GM18499 (cell line): ENCODE results near the gene BTN2A1.
"Not testable (repeated sequence)": the region's sequence is repeated elsewhere in the genome, so short reads cannot be mapped to it uniquely, and the experiment has no call there.

Source experiments
- ATAC-seq: cut with Tn5 transposase; IDR thresholded peaks from one replicate; pipeline ENCODE4 v1.9.1; 2021; ENCODE audit warnings: moderate number of reproducible peaks; ENCODE audit not compliant: insufficient read depth, unreplicated experiment

BTN2A1 gene

DNA sequence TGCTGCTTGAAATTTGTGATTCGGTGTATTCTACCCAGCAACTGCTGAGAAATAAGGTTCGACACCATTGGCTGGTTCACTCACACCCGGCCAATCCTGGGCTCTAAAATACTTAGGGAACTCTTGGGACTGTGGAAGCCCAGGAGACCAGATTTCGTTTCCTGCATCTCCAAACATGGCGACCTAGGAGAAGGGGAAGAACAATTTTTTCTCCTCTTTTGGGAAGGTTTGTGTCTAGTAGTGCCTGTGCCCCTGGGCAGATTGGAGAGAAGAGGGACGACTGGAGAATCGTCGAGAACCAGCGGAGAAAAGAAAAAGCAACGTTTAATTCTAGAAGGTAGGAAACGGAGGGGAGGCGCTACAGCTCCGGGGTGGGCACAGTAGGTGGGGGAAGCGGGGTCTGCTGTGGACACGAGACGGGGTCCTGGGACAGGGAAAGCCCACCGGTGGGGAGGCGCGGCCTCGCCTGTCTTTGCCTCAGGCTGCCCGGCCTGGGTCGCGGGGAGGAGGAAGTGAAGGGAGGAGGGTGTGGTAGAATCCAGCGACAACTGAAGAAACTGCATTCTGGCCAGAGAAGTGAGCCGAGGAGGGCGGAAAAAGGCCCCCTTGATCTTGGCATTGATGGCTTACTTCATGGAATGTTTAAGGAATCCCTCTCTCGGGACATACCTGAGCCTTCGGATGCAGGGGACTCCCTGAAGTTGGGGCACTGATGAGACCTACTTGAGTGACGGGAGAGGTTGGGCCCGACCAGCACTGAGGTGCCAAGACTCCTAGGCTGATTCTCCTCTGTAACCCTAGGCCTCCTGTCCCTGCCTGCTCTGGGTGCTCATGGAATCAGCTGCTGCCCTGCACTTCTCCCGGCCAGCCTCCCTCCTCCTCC lies at the start of gene BTN2A1:
Gene BTN2A1, plus strand, starts transcription at position 150 of the 883 bp plus-strand sequence. Its CDS starts 682 bp downstream, at position 832.
- peak; percentile 74 for ATAC-seq

DNA sequence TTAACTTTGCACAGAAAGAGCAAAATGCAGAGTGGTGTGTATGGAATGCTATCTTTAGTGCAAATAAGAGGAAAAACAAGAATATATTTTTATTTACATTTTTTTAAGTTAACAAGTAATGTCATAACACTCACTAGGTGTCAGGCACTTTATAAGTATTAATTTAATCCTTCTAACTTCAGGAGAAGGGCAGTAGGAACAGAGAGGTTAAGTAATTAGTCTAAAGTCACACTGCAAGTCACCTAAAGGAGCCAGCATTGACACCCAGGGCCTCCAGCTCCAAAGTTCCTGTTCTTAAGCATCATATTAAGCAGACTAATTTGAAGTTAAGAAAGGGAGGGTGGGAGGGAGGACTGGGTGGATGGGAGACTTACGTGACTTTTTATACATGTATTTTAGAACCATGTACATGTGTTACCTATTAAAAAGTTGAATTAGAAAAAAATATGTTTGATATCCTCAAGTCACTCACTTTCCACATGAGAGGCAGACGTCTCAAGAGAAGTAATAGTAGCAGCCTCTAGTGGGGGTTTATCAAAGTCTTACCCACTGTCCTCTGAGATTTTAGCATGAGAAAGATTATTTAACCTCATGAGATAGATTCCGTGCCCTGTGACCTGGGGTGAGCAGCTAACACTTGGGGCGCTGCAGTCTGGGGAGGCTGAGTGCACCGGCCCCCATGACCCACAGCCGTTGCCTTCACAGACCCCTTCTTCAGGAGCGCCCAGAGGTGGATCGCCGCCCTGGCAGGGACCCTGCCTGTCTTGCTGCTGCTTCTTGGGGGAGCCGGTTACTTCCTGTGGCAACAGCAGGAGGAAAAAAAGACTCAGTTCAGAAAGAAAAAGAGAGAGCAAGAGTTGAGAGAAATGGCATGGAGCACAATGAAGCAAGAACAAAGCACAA lies 48.7 kb upstream of the BTN2A1 start:
- no peak for ATAC-seq

DNA sequence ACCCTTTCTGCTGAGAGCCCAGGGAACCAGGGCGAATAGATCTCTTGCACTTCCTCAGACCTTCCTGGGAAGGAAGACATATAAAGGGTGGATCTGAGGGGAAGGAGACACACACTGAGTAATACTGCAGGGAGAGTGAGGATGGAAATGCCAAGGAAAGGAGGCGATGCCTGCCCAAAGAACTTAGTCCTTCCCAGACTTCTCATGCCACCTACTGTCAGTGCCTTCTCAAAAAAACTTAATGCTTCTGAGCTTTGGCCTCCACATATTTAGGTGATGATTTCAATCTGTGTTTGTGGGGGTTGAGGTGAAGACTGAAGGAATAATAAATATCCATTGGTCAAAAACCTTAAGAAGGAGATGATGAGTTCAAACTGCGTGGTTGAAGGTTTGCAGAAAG lies 46.0 kb upstream of the BTN2A1 start:
- ATAC-seq = no peak

DNA sequence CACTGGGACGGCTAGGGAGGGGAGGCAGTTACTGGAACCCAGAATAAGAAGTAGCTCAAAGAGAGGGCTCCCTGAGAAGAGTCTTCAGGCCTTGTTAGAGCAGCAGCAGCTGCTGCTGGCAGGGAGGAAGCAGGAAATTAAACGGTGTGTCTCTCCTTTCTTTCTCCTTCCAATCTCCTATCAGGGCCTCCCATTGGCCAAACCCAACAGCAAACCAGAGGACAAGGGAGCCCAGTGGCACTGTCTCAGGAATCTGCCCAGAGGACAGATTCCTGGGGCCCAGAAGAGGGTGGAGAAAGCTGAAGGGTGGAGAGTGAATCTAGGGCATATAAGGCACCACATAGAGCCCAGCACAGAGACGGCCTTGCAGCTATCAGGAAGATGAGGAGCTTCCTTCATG lies 45.5 kb upstream of the BTN2A1 start:
- ATAC-seq = no peak

DNA sequence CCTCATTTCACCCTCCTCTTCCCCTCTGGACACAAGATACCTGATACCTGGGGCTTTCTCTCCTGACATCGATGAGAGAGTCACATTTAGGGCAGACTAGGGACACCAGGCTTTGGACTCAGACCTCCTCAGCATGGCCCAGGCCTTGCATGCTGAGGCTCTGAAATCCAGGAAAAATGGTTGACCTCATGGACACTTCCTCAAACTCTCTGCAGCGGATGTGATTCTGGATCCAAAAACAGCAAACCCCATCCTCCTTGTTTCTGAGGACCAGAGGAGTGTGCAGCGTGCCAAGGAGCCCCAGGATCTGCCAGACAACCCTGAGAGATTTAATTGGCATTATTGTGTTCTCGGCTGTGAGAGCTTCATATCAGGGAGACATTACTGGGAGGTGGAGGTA lies 44.8 kb upstream of the BTN2A1 start:
- ATAC-seq = no peak

DNA sequence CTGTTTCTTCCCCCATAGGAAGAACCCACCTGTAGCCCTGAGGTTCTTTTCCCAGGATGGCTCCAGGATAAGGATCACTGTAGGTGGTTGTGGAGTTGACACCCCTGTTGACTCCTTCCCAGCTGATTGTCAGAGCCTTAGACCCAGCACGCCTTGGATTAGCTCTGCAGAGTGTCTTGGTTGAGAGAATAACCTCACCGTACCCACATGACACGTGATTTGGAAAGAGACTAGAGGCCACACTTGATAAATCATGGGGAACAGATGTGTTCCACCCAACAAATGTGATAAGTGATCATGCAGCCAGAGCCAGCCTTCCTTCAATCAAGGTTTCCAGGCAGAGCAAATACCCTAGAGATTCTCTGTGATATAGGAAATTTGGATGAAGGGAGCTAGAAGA lies 43.5 kb upstream of the BTN2A1 start:
- no peak for ATAC-seq

DNA sequence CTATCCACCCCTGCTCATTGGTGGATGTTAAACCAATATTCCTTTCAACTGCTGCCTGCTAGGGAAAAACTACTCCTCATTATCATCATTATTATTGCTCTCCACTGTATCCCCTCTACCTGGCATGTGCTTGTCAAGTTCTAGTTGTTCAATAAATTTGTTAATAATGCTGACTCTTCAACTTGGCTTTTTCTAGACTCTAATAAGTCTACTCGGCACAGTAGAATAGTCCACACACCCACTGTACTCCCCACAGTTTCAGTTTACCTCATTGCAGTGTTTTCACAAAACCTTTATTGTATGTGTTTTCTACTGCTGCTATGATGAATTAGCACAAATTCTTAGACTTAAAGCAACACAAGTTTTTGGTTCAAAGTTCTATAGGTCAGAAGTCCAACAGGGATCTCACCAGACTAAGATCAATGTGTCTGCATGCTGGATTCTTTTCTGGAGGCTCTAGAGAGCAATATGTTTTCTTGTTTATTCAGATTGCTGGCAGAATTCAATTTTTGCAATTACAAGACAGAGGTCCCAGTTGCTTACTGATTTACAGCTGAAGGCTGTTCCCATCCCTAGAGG lies 42.6 kb upstream of the BTN2A1 start:
- ATAC-seq = no peak

DNA sequence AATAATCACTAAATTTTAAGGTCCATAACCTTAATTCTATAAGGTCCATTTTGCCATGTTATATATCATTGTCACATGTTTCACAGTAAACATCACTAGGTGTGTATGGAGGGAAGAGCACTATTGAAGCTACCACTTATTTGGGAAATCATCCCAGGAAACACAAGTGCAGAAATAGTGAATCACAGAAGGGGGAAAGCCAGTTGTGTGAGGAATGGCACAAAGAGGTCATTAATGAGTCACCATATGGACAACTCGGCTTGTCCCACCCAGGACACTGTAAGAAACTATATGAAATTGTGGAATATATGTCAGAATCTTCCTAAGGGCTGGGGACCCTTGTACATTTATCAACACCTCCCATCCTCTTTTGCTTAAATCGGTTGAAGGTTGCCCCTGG lies 42.0 kb upstream of the BTN2A1 start:
- no peak for ATAC-seq

DNA sequence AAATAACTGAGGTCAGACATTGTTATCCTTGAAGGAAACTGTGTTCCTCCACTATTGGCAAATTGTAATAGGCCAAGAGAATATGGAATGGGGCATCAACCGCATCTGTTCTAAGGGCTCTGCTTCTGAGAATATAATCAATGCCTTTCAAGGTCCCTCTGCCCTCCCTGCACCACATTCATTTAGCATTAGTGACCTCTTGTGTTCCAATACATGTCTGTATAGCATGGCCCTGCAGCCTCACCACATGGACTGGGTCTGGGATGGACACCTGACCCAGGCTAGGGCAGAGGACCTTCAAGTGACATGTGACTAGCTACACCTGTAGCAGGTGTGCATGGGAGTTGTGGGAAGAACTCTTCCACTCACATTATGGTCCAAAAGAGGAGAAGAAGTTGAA lies 41.5 kb upstream of the BTN2A1 start:
- no peak for ATAC-seq

DNA sequence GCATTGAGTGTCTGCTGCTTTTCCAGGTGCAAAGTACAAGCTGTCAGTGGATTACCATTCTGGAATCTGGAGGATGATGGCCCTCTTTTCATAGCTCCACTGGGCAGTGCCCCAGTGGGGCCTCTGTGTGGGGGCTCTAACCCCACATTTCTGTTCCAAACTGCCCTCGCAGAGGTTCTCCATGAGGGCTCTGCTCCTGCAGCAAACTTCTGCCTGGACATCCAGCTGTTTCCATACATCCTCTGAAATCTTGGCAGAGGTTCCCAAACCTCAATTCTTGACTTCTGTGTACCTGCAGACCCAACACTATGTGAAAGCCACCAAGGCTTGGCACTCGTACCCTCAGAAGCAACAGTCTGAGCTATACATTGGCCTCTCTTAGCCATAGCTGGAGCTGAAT lies 39.7 kb upstream of the BTN2A1 start:
- not testable (repeated sequence) for ATAC-seq

DNA sequence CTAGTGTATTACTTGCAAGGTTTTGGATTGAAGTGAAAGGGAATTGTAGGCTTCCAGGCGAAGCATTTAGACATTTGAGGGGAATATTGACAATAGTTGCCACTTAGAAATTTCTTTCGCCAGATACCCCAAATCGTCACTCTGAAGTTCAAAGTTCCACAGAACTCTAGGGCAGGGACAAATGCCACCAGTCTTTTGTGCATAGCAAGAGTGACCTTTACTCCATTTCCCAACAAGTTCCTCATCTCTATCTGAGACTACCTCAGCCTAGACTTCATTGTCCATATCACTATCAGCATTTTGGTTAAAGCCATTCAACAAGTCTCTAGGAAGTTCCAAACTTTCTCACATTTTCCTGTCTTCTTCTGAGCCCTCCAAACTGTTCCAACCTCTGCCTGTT lies 39.0 kb upstream of the BTN2A1 start:
- not testable (repeated sequence) for ATAC-seq

DNA sequence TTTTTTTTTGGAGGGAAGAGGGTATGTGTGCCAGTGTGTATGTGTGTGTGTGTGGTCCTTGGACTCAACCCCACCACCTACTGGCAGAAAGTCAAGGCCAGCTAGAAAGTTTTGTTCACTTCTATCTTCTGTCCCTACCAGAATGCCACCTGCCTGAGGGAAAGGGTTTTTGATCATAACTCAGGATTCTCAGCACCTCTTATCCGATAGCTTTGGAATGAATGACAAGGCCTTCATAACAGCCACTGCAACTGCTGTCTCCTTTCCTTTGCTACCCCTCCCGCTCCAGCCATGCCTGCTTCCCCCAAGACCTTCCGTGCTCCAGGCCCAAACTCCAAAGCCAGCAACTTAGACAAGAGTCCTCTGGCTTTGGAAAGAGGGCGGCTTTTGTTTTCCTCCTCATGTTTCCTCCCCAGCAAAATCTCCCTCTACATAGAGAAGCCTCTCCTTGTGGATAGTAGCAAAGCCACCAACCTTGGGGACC lies 37.0 kb upstream of the BTN2A1 start:
- no peak for ATAC-seq

DNA sequence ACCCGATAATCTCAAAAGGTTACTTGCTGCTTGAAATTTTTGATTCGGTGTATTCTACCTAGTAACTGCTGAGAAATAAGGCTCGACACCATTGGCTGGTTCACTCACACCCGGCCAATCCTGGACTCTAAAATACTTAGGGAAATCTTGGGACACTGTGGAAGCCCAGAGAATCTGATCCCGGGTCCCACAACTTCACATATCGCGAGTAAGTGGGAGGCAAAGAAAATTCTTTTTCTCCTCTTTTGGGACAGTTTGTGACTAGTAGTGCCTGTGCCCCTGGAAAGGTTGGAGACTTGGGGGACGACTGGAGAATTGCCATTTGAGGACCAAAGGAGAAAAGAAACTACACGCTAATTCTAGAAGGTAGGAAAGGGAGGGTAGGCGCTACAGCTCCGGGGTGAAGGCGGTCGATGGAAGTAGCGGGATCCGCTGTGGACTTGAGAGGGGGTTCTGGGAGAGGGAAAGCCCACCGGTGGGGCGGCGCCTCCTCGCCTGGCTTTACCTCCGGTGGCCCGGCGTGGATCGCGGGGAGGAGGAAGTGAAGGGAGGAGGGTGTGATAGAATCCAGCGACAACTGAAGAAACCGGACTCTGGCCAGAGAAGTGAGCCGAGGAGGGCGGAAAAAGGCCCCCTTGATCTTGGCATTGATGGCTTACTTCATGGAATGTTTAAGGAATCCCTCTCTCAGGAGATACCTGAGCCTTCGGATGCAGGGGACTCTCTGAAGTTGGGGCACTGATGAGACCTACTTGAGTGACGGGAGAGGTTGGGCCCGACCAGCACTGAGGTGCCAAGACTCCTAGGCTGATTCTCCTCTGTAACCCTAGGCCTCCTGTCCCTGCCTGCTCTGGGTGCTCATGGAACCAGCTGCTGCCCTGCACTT lies 36.3 kb upstream of the BTN2A1 start:
- ATAC-seq = peak; percentile 67

DNA sequence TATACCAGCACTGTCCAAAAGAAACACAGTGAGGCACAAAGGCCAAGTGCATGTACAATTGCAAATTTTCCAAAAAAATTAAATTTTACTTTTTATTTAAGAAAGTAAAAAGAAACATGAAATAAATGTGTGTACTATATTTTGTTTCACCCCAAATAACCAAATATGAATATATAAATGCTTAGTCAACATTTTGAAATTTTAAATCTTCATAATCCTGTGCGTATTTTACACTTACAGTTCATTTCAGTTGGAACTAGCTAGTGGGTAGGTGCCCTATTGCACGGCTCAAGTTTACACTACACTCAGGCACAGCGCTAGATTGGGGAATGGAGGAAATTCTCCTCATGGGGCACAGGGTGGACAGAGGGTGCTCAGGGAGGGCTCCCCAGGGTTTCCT lies 35.4 kb upstream of the BTN2A1 start:
- no peak for ATAC-seq

DNA sequence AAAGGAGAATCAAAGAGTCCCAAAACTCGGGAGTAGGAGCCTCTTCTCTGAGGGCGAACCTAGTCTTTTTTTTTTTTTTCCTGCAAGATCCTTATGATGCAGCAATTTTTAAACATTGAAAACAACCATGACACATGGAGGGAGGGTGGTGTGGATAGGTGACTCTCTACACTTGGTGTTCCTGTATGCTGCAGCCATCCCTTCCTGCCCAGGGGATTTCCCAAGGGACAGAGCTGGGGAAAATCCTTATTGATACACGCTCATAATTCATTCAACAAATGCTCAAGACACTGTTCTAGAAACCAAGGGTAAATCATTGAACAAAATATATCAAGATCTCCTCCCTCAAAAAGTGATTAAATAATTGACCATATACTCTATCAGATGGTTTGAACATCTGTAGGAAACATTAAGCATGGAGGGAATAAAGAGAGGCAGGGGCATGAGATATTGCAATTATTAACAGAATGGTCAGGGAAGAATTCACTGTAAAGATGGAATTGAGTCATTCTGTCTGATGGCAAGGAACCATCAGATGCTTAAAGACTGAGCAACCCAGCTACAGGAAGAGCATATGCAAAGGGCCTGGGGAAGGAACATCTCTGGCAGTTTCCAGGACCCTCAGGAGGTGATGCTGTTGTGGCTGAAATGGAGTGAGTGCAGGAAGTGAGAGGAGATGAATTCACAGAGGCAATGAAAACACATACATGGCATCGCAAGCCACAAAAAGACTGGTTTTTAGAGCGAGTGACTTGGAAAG lies 30.9 kb upstream of the BTN2A1 start:
- ATAC-seq = no peak

DNA sequence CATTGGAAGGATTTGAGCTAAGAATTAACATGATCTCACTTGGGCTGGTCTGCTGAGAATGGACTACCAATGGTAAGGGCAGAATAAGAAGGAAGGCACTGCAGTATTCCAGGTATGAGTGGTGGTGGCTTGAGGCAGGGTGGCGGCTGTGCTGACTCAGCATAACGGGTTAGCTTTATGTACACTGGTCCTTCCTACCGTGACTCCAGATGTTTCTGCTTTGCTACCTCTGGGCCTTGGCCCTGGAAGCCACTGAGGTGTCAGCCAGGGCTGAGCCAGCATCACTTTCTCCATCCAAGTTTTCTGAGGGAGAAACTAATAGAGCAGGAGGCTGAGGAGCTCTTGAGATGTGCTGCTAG lies 30.3 kb upstream of the BTN2A1 start:
- no peak for ATAC-seq

DNA sequence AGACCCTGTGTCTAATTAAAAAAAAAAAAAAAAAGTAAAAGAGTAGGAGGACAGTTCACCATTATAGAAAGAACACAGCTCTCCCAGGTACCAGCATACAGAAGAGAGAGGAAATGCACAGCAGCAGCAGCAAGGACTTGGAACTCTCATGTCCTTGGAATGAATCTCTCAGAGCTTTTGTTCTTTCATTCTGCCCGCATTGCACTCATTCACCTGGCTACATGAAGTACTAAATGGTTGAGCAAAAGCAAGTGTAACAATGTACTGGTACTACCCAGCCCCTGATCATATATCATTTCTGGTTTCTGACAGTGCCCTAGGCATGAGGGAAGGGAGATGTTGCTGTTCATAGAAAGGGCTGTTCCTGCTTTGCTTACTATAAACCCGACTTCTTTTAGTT lies 29.5 kb upstream of the BTN2A1 start:
- no peak for ATAC-seq

DNA sequence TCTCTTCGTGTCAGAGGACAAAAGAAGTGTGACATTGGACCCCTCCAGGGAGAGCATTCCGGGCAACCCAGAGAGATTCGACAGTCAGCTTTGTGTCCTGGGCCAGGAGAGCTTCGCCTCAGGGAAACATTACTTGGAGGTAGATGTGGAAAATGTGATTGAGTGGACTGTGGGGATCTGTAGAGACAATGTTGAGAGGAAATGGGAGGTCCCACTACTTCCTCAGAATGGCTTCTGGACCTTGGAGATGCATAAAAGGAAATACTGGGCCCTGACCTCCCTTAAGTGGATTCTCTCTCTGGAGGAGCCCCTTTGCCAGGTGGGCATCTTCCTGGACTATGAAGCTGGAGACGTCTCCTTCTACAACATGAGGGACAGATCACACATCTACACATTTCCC lies 27.0 kb upstream of the BTN2A1 start:
- ATAC-seq = no peak
